MCF 10A (cell line): ENCODE measurements around the gene AP2B1. TPM values are rescaled to one million over a fixed set of nuclear protein-coding genes. Genes with fewer than 3 reads are reported as not detected.
A peak's percentile ranks its signal among the peaks of the same experiment; 100 is the strongest.

Experiments
- BruUV-seq: library from RNA; stranded (reverse); fragments of 400-500 nt; replicated peaks from 2 replicates; lab custom pipeline; 2021; lab: Mats Ljungman, UMichigan
- CTCF ChIA-PET: fragments of 300-600 bp; sonication (Branson Sonifier 250); formaldehyde crosslinking; extraction: SDS; loops from one replicate; lab custom pipeline; 2021; ENCODE audit warnings: antibody characterized with exemption, inconsistent platforms; lab: Yijun Ruan, JAX
- POLR2A ChIA-PET: fragments of 300-600, 350-650 bp; sonication (Branson Sonifier 250); formaldehyde crosslinking; extraction: SDS; loops from one replicate; lab custom pipeline; 2020; ENCODE audit warnings: antibody characterized with exemption, inconsistent platforms; lab: Yijun Ruan, JAX
- DNase-seq: peaks from one replicate; pipeline ENCODE4 v3.0.0-alpha.2; 2018; ENCODE audit not compliant: unreplicated experiment
- H3K27ac Mint-ChIP-seq: one replicate; pipeline ENCODE4 v1.8.0; 2022; ENCODE audit warnings: mild to moderate bottlenecking, low read depth, mixed read lengths; ENCODE audit not compliant: unreplicated experiment
- H3K27me3 Mint-ChIP-seq: one replicate; pipeline ENCODE4 v1.8.0; 2022; ENCODE audit warnings: mixed read lengths; ENCODE audit not compliant: insufficient read depth, unreplicated experiment
- H3K36me3 Mint-ChIP-seq: one replicate; pipeline ENCODE4 v1.8.0; 2022; ENCODE audit warnings: mild to moderate bottlenecking, moderate library complexity, mixed read lengths; ENCODE audit not compliant: insufficient read depth, unreplicated experiment
- H3K4me1 Mint-ChIP-seq: one replicate; pipeline ENCODE4 v1.8.0; 2022; ENCODE audit warnings: mixed read lengths; ENCODE audit not compliant: insufficient read depth, unreplicated experiment
- H3K4me3 Mint-ChIP-seq: one replicate; pipeline ENCODE4 v1.8.0; 2022; ENCODE audit warnings: mild to moderate bottlenecking, moderate library complexity, mixed read lengths; ENCODE audit not compliant: unreplicated experiment
- H3K9me3 Mint-ChIP-seq: one replicate; pipeline ENCODE4 v1.8.0; 2022; ENCODE audit warnings: mixed read lengths; ENCODE audit not compliant: unreplicated experiment
- intact Hi-C: fragments of 100-400 bp; cut with micrococcal nuclease; formaldehyde crosslinking; loops from 2 replicates; pipeline ENCODE4 v1.14.1; 2022
- total RNA-seq: library from RNA; stranded (reverse); gene quantifications from 2 replicates; pipeline ENCODE4 v1.2.3, GENCODE V29; 2022
- TF ChIP-seq, protein P1 (sequence below): fragments of 200-600 bp; IDR thresholded peaks from one replicate; pipeline ENCODE4 v1.8.0; 2022; ENCODE audit warnings: antibody characterized with exemption, mild to moderate bottlenecking; ENCODE audit not compliant: unreplicated experiment

AP2B1 gene
- total RNA-seq, 1 experiment from 2014 or later: 227 TPM

DNA sequence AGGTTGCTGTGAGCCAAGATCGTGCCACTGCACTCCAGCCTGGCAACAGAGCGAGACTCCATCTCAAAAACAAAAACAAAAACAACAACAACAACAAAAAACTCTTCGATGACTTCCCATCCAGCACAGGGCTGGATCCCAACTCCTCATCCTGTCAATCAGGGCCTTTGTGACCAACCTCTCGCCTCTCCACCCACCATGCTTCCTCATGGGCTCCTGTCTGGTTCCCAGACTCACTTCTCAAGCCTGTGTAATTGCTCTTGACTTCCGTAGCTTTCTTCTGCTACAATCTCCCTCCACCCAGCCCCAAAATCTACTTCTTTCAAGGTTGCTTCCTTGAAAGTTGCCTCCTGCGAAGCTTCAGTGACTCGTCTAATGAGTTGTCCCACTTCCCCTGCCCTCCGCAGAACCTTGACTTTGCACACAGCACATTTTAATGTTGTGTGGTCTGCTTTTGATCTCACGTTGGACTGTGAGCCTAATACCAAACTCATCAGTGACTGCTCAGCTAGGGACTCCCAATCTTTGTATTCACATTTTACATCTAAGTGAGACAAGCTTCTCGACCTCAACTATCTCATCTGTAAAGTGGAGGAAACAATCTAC, 143.4 kb downstream of the AP2B1 start:
- Mint-ChIP-seq H3K36me3 (peaks cover 17% of the 10 kb centered on the region), H3K9me3 (no peaks in the 10 kb centered on the region), H3K4me3 (peak overlapping the region; percentile 47), H3K4me1 (peaks cover 25% of the 10 kb centered on the region), H3K27me3 (no peaks in the 10 kb centered on the region), H3K27ac (no peak overlapping the region)
- intact Hi-C loops: no loop called here
- ChIA-PET CTCF (interaction anchor here (0.5 to 11.3 kb wide), 6 partner anchors 17 to 191 kb away, joined by 3 to 81 read pairs (median 5); no protein-coding TSS in a partner anchor), POLR2A (interaction anchor here (1.2 to 1.7 kb wide), 2 partner anchors 13 to 18 kb away, joined by 3 read pairs; no protein-coding TSS in a partner anchor)
- DNase-seq: no peak
- BruUV-seq: no TSS peak
- TF ChIP-seq, protein P1, sequence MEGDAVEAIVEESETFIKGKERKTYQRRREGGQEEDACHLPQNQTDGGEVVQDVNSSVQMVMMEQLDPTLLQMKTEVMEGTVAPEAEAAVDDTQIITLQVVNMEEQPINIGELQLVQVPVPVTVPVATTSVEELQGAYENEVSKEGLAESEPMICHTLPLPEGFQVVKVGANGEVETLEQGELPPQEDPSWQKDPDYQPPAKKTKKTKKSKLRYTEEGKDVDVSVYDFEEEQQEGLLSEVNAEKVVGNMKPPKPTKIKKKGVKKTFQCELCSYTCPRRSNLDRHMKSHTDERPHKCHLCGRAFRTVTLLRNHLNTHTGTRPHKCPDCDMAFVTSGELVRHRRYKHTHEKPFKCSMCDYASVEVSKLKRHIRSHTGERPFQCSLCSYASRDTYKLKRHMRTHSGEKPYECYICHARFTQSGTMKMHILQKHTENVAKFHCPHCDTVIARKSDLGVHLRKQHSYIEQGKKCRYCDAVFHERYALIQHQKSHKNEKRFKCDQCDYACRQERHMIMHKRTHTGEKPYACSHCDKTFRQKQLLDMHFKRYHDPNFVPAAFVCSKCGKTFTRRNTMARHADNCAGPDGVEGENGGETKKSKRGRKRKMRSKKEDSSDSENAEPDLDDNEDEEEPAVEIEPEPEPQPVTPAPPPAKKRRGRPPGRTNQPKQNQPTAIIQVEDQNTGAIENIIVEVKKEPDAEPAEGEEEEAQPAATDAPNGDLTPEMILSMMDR: no peak

DNA sequence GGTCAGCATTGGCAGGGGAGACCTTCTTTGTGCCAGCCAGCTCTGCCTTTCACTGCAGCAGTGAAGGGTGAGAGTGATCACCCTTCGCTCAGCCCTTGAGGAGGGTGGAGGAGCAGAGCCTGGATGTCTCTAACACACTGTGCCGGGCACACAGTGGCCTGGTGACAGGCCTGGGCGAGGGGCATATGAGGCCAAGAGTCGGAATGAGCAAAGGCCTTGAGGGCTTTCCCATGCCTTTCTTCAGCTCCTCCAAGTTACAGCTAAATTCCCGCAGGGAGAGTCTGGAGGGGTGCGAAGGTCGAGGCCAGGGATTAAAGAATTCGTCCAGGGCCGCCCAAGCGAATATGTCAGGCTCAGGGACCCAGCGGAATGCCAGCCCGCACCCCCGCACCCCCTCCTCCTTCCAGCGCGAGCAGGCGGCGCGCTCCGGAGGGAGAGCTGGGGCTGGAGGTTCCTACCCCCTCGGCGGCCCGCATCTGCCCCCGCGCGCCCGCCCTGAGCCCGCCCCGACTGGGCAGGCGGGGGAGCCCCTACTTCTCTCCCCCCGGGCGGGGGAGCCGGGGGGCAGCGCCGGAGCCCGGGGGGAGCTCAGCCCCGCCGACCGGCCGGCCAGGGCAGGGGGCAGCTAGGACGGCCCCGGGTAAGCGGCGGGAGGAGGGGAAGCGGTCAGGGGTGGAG, 144.3 kb downstream of the AP2B1 start, which contains the start of gene RASL10B:
TSS of gene RASL10B (plus strand) at position 401 of the 678 bp plus-strand sequence. CDS start 3,546 bp downstream, outside the sequence.
- Mint-ChIP-seq H3K27ac (no peak within 1 kb of the TSS), H3K4me1 (peaks cover 16% of the 10 kb centered on the region), H3K27me3 (no peaks in the 10 kb centered on the region), H3K36me3 (peaks cover 8% of the 10 kb centered on the region), H3K9me3 (no peaks in the 10 kb centered on the region), H3K4me3 (peak within 1 kb of the TSS; percentile 50)
- intact Hi-C loops: no loop called here
- no peak for DNase-seq
- ChIA-PET POLR2A (interaction anchor here (1.2 to 1.7 kb wide), 2 partner anchors 14 to 19 kb away, joined by 3 read pairs; no protein-coding TSS in a partner anchor), CTCF (interaction anchor here (0.7 to 11.3 kb wide), 4 partner anchors 8 to 118 kb away, joined by 3 to 81 read pairs (median 5); no protein-coding TSS in a partner anchor)
- TF ChIP-seq, protein P1: no peak
- BruUV-seq: no TSS peak

DNA sequence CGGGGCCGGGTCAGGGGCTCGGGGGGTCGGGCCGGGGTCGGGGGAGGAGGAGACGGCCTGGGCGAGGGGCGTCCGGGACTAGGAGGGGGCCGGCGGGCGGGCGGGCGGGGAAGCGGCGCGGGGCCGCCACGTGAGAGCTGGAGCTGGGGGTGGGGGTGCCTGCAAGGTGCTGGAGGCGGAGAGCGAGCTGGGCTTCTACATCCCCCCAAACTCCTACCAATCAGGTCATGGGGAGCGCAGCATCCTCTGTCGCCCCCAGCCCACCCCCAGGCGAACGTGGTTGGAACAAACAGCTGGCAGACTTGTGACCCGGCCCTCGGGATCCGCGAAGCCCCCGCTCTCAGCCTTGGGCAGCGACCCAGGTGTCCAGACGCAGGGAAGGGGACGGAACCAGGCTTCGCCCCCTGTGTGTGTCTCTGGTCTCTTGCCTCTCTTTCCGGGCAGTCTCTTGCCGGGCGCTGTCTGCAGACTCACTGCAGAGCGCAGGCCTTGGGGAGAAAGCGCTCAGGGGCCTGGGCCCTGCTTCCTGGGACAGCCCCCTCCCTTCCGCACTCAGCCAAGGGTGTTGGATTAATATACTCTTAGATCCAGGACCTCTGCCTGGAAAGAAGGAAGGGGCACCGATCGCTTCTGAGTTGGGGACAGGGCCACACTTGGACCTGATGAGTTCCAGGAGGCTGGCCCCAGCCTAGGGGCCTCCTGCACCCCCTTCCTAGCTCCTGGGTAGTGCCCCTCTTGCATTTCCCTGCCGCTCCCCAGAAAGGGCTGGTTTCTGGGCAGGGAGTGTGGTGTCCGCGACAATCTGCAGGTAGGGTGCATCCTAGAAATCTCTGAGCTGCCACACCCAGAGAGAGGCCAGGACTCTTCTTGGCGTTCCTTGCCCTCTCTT, 145.0 kb downstream of the AP2B1 start:
- ChIA-PET POLR2A (no interaction called here), CTCF (interaction anchor here (0.6 to 11.3 kb wide), 7 partner anchors 9 to 419 kb away, joined by 3 to 81 read pairs (median 4); no protein-coding TSS in a partner anchor)
- Mint-ChIP-seq H3K27me3 (no peaks in the 10 kb centered on the region), H3K27ac (no peak overlapping the region), H3K4me1 (peaks cover 12% of the 10 kb centered on the region), H3K4me3 (peak overlapping the region; percentile 50), H3K9me3 (no peaks in the 10 kb centered on the region), H3K36me3 (peaks cover 4% of the 10 kb centered on the region)
- BruUV-seq: no TSS peak
- intact Hi-C loops: no loop called here
- TF ChIP-seq, protein P1: no peak
- DNase-seq: no peak
